ENCODE data around the gene OR2F2.

GRCh38 chr7:143910473-143911248 is 24.4 kb upstream of the OR2F2 start:
- TF ChIP-seq CTCF (conservative IDR thresholded peaks at IDR 0.05 in 1 of 2, IDR thresholded peaks at IDR 0.05 in 1 of 2; ENCODE audit: extremely low read depth in 1 of 2, insufficient read depth in 1 of 2, low read depth in 1 of 2, low read length in 2 of 2) (no peak), EZH2 (IDR thresholded peaks at IDR 0.05; ENCODE audit: borderline replicate concordance, low read length) (no peak)

Measured in mammary epithelial cell (primary cell).